Motor neuron (in vitro differentiated cells): Measurements from ENCODE around the gene GM2A. TPM values are rescaled to one million over a fixed set of nuclear protein-coding genes. Genes with fewer than 3 reads are reported as not detected.

ENCODE experiments used
- ATAC-seq, 8 experiments: fragments of 200-7000 bp; cut with Tn5 transposase; replicated peaks in 6 of 8; 2 replicates each; pipeline ENCODE4 v1.8.0; 2021; ENCODE audit warnings: mild to moderate bottlenecking in 8 of 8, moderate library complexity in 8 of 8
- H3K27ac ChIP-seq, 2 donors: fragments of 250-450 bp; sonication (Bioruptor Pico); 2 replicates each; pipeline ENCODE4 v1.9.0; 2021; ENCODE audit warnings: antibody characterized with exemption in 2 of 2, mild to moderate bottlenecking in 2 of 2, moderate library complexity in 1 of 2
- H3K4me1 ChIP-seq, 2 donors: fragments of 250-450 bp; sonication (Bioruptor Pico); replicated peaks in 1 of 2; 2 replicates each; pipeline ENCODE4 v1.6.1; 2021; ENCODE audit warnings: antibody characterized with exemption in 2 of 2, mild to moderate bottlenecking in 2 of 2, moderate library complexity in 1 of 2
- H3K4me3 ChIP-seq, 5 donors: fragments of 250-450 bp; sonication (Bioruptor Pico); 2 replicates each; pipeline ENCODE4 v1.9.0; 2021; ENCODE audit warnings: antibody characterized with exemption in 5 of 5, mild to moderate bottlenecking in 5 of 5, moderate library complexity in 4 of 5
- WGBS, 10 experiments: fragments of 450-650 bp; shearing (Covaris generic); methylation state at CpG; one replicate each; pipeline ENCODE4 v1.0.0; 2022; 5-methylcytosine and 5-hydroxymethylcytosine counted together
- in situ Hi-C, 9 experiments: fragments of 400-800 bp; cut with MboI; loops; one replicate each; pipeline ENCODE4 v1.15.0; 2021; ENCODE audit warnings: low sequenced_read_pairs in 9 of 9, low pct_unique_long_range_greater_than_20kb in 2 of 9; ENCODE audit not compliant: unreplicated experiment in 9 of 9
- total RNA-seq, 8 experiments: library from RNA; unstranded; fragments of 300-600 nt; gene quantifications; 2 replicates each; pipeline versions ENCODE4 v1.2.3 to v1.2.4, GENCODE V29; 2022

GM2A gene
- total RNA-seq, 8 experiments from 2014 or later = 9.2 to 18.5 (median 11.4) TPM

- ATAC-seq = no peak
- no peaks in the 10 kb centered on the region for H3K4me1 ChIP-seq
- H3K27ac ChIP-seq = no peak overlapping the region
- 0 to 67% (median 23%) methylated on average over 1 to 2 of the region's 2 CpGs; no CpG with 5 or more reads in 3 of the 10 experiments for WGBS, 10 experiments
- H3K4me3 ChIP-seq = no peak overlapping the region
- in situ Hi-C loops = no loop called here
These were observed 60.4 kb downstream of the GM2A start for GRCh38 chr5:151313357-151313756.

GRCh38 chr5:151315998-151316597, 63.1 kb downstream of the GM2A start:
- Histone ChIP-seq H3K27ac (no peak overlapping the region), H3K4me3 (no peak overlapping the region), H3K4me1 (no peaks in the 10 kb centered on the region)
- 0 to 83% (median 14%) methylated on average over 1 to 7 of the region's 8 CpGs for WGBS, 10 experiments
- peak; percentile 64 to 86 (median 82) for ATAC-seq
- in situ Hi-C loops = no loop called here

DNA sequence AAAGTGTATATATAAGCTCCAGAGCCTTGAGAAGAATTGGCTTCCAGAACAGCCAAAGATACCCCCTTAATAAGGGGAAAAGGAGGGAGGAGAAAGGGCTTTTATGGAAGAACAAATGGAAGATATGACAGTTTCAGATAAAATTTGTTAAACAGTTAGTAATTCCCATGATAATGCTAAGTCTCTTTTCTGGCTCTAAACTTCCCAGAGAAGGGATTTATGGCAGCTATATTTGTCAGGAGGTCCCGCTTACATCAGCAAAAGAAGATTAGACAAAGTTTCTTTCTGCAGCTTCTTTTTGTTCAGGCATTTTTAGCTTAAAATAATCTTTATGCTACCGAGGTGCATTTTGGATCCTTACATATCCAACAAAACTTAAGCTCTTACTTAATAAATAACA, 64.9 kb downstream of the GM2A start:
- no peak for ATAC-seq
- Histone ChIP-seq H3K4me3 (no peak overlapping the region), H3K4me1 (peaks cover 0 to 6% of the 10 kb centered on the region in 2 donors), H3K27ac (no peak overlapping the region)
- WGBS, 10 experiments = 33 to 100% (median 60%) methylated on average over 1 to 2 of the region's 2 CpGs
- in situ Hi-C loops = no loop called here

GRCh38 chr5:151318850-151319732, 66.1 kb downstream of the GM2A start:
- peaks cover 0 to 6% of the 10 kb centered on the region in 2 donors for H3K4me1 ChIP-seq
- no peak overlapping the region for H3K27ac ChIP-seq
- peak in 6 of 8 experiments; percentile 16 to 76 (median 50) for ATAC-seq
- in situ Hi-C loops = no loop called here
- WGBS, 10 experiments = 6 to 100% (median 60%) methylated on average over 1 to 2 of the region's 2 CpGs; no CpG with 5 or more reads in 2 of the 10 experiments
- no peak overlapping the region for H3K4me3 ChIP-seq

Other genes with a start within 250 kb of the GM2A start
- 10 to 100 TPM in 1 of 8 experiments, 1 to 10 TPM in 7; 3.1 to 11.2 (median 4.8) TPM for gene GPX3, start 232.6 kb upstream of the GM2A start, total RNA-seq
- gene TNIP1, start 172.2 kb upstream of the GM2A start, total RNA-seq = 10 to 100 TPM; 13.7 to 55.6 (median 26.9) TPM
- gene ANXA6, start 95.4 kb upstream of the GM2A start, total RNA-seq = 100 to 1,000 TPM in 2 of 8 experiments, 10 to 100 TPM in 6; 21.2 to 409 (median 60.1) TPM
- gene CCDC69, start 29.1 kb upstream of the GM2A start, total RNA-seq = 10 to 100 TPM in 1 of 8 experiments, 1 to 10 TPM in 3, under 1 TPM in 4; 0.23 to 22.1 (median 1.1) TPM
- gene SLC36A3, start 50.6 kb downstream of the GM2A start, total RNA-seq = under 1 TPM in 6 of 8 experiments, not detected in 2; 0.05 to 0.40 (median 0.17) TPM
- gene SLC36A2, start 94.4 kb downstream of the GM2A start, total RNA-seq = under 1 TPM in 2 of 8 experiments, not detected in 6; 0.24 to 0.45 TPM
- gene SLC36A1, start 194.4 kb downstream of the GM2A start, total RNA-seq = 10 to 100 TPM in 1 of 8 experiments, 1 to 10 TPM in 7; 2.2 to 11.8 (median 6.2) TPM